GM12878 (cell line): Measurements from ENCODE around the gene DLX5. TPM values are rescaled to one million over a fixed set of nuclear protein-coding genes. Genes with fewer than 3 reads are reported as not detected.

Experiments used
- ATAC-seq: fragments of 200-7000 bp; cut with Tn5 transposase; 3 replicates; pipeline ENCODE4 v1.9.1; 2020; ENCODE audit warnings: mild to moderate bottlenecking, moderate library complexity
- BruUV-seq: library from RNA; stranded (reverse); fragments of 400-500 nt; replicated peaks from 2 replicates; lab custom pipeline; 2021; lab: Mats Ljungman, UMichigan
- CTCF ChIA-PET: fragments of 300-600 bp; sonication (Branson Sonifier 250); formaldehyde crosslinking; extraction: SDS; loops from one replicate; lab custom pipeline; 2021; ENCODE audit warnings: inconsistent platforms; lab: Yijun Ruan, JAX
- POLR2A ChIA-PET: fragments of 350-600 bp; formaldehyde crosslinking; extraction: SDS; loops from one replicate; lab custom pipeline; 2021; ENCODE audit warnings: inconsistent platforms; lab: Charles Lee
- RAD21 ChIA-PET: fragments of 300-600 bp; sonication (Branson Sonifier 250); formaldehyde crosslinking; loops from one replicate; lab custom pipeline; 2023; ENCODE audit warnings: antibody characterized with exemption; ENCODE audit not compliant: unreplicated experiment; lab: Charles Lee
- SMC1A ChIA-PET: fragments of 300-600 bp; sonication (Branson Sonifier 250); formaldehyde crosslinking; loops from one replicate; lab custom pipeline; 2023; ENCODE audit not compliant: unreplicated experiment, uncharacterized antibody; lab: Charles Lee
- DNase-seq: peaks from one replicate; pipeline ENCODE4 v3.0.0-alpha.2; 2011; ENCODE audit warnings: low read depth, low spot score
- FAIRE-seq: peaks from 3 replicates; lab custom pipeline; 2011; peaks lifted over from hg19 to GRCh38; lab: Jason Lieb, UNC
- H2AFZ ChIP-seq: 2 replicates; pipeline ENCODE4 v1.6.0; 2011; ENCODE audit warnings: low read depth, low read length, control low read depth; ENCODE audit not compliant: control insufficient read depth
- H3K27ac ChIP-seq: 2 replicates; pipeline ENCODE4 v1.5.1; 2011; ENCODE audit warnings: control low read depth; ENCODE audit not compliant: control insufficient read depth, insufficient read depth
- H3K27me3 ChIP-seq, 2 experiments: replicated peaks in 1 of 2; 2 replicates each; pipeline versions ENCODE4 v1.6.0 to v1.6.1; 2011; ENCODE audit warnings: low read length in 1 of 2; ENCODE audit not compliant: control insufficient read depth in 2 of 2, insufficient read depth in 2 of 2
- H3K36me3 ChIP-seq, 2 experiments: 2 replicates each; pipeline ENCODE4 v1.5.1; 2011; ENCODE audit warnings: low read length in 1 of 2; ENCODE audit not compliant: control insufficient read depth in 2 of 2, insufficient read depth in 2 of 2
- H3K4me1 ChIP-seq: 2 replicates; pipeline ENCODE4 v1.6.1; 2011; ENCODE audit warnings: mild to moderate bottlenecking, low read length, moderate library complexity, mixed read lengths; ENCODE audit not compliant: control insufficient read depth, insufficient read depth
- H3K4me2 ChIP-seq: 2 replicates; pipeline ENCODE4 v1.6.0; 2011; ENCODE audit warnings: control low read depth; ENCODE audit not compliant: control insufficient read depth, insufficient read depth
- H3K4me3 ChIP-seq: fragments of 200-600 bp; sonication (generic); 2 replicates; pipeline ENCODE4 v1.5.1; 2016
- H3K79me2 ChIP-seq: 2 replicates; pipeline ENCODE4 v1.6.0; 2011; ENCODE audit warnings: low read length; ENCODE audit not compliant: control insufficient read depth, insufficient read depth
- H3K9ac ChIP-seq: 2 replicates; pipeline ENCODE4 v1.8.0; 2011; ENCODE audit warnings: low read length, control low read depth, mixed read lengths; ENCODE audit not compliant: control insufficient read depth, insufficient read depth
- H3K9me3 ChIP-seq: replicated peaks from 3 replicates; pipeline ENCODE4 v1.5.1; 2011; ENCODE audit warnings: mild to moderate bottlenecking, low read length; ENCODE audit not compliant: control insufficient read depth, insufficient read depth
- H4K20me1 ChIP-seq: 2 replicates; pipeline ENCODE4 v1.6.0; 2011; ENCODE audit not compliant: control insufficient read depth, insufficient read depth
- BCL11A ChIP-seq: IDR thresholded peaks from 2 replicates; pipeline ENCODE4 v1.6.1; 2011; ENCODE audit warnings: low read depth, low read length
- CBX3 ChIP-seq: fragments of 200-600 bp; sonication (generic); IDR thresholded peaks from 2 replicates; pipeline ENCODE4 v1.6.1; 2016; ENCODE audit warnings: low read depth, borderline replicate concordance
- CHD1 ChIP-seq: IDR thresholded peaks from 2 replicates; pipeline ENCODE4 v1.6.1; 2012; ENCODE audit warnings: low read depth, low read length, improper control_type of control experiment
- EED ChIP-seq: sonication (generic); IDR thresholded peaks from 2 replicates; pipeline ENCODE4 v1.6.1; 2016; ENCODE audit warnings: antibody characterized with exemption, low read depth
- HDAC6 ChIP-seq: fragments of 200-600 bp; sonication (generic); IDR thresholded peaks from one replicate; pipeline ENCODE4 v1.8.0; 2017; ENCODE audit warnings: antibody characterized with exemption; ENCODE audit not compliant: unreplicated experiment
- IKZF1 ChIP-seq: fragments of 450-650 bp; conservative IDR thresholded peaks from 2 replicates; pipeline ENCODE4 v1.6.1; 2017; ENCODE audit warnings: antibody characterized with exemption, mild to moderate bottlenecking
- KDM1A ChIP-seq: fragments of 200-600 bp; sonication (generic); IDR thresholded peaks from 2 replicates; pipeline ENCODE4 v1.6.1; 2016; ENCODE audit warnings: borderline replicate concordance
- MYC ChIP-seq: IDR thresholded peaks from 2 replicates; pipeline ENCODE4 v1.6.1; 2011; ENCODE audit warnings: mild to moderate bottlenecking, low read length, moderate library complexity, inconsistent platforms; ENCODE audit not compliant: insufficient read depth, insufficient replicate concordance, insufficient read length, severe bottlenecking
- NFYB ChIP-seq: IDR thresholded peaks from 2 replicates; pipeline ENCODE4 v1.6.1; 2011; ENCODE audit warnings: low read depth, mild to moderate bottlenecking, low read length, improper control_type of control experiment, moderate library complexity; ENCODE audit not compliant: insufficient read depth
- POLR2AphosphoS5 ChIP-seq: IDR thresholded peaks from 2 replicates; pipeline ENCODE4 v1.6.1; 2011; ENCODE audit warnings: mild to moderate bottlenecking, low read length, inconsistent platforms
- SMAD5 ChIP-seq: IDR thresholded peaks from 2 replicates; pipeline ENCODE4 v1.6.1; 2016; ENCODE audit warnings: antibody characterized with exemption, low read depth
- YBX1 ChIP-seq: fragments of 450-650 bp; IDR thresholded peaks from 2 replicates; pipeline ENCODE4 v1.6.1; 2016; ENCODE audit warnings: antibody characterized with exemption
- ZNF24 ChIP-seq: fragments of 450-650 bp; IDR thresholded peaks from 2 replicates; pipeline ENCODE4 v1.6.1; 2017; ENCODE audit warnings: antibody characterized with exemption, mild to moderate bottlenecking
- WGBS: methylation state at CpG from one replicate; pipeline ENCODE4 v1.1.6; 2016; ENCODE audit warnings: low lambda C conversion rate; ENCODE audit not compliant: insufficient replicate concordance, insufficient coverage; ENCODE audit errors: missing lambda C conversion rate; 5-methylcytosine and 5-hydroxymethylcytosine counted together
- in situ Hi-C: fragments of 300-500 bp; cut with MboI; formaldehyde crosslinking; loops from 9 replicates; pipeline ENCODE4 v1.14.3; 2018; ENCODE audit warnings: mixed read lengths
- intact Hi-C: fragments of 100-400 bp; cut with micrococcal nuclease; formaldehyde crosslinking; loops from one replicate; pipeline ENCODE4 v1.14.2; 2022; ENCODE audit not compliant: unreplicated experiment
- polyA plus RNA-seq, 11 experiments: library from polyadenylated mRNA; depleted of rRNA in 4 of 11; unstranded in 6 of 11; stranded (reverse) in 5 of 11; fragments of >200 nt; fragmentation: Nextera tagmentation in 4 of 11; fragmentation: Illumina TruSeq in 1 of 11; extraction: Ambion mirVana in 4 of 11; extraction: Trizol in 1 of 11; gene quantifications; 1 replicate in 1 of 11; 2 replicates in 10 of 11; pipeline versions ENCODE4 v1.2.1 to v1.2.3, GENCODE V29; 2011 to 2016; ENCODE audit warnings: inconsistent platforms in 2 of 11, missing spikeins in 2 of 11, low read depth in 1 of 11
- total RNA-seq, 4 experiments: library from RNA; depleted of rRNA in 3 of 4; stranded (reverse); fragments of >200 nt in 3 of 4; fragmentation: Illumina TruSeq in 1 of 4; extraction: Trizol in 1 of 4; gene quantifications; 2 replicates each; pipeline versions ENCODE4 v1.2.1 to v1.2.3, GENCODE V29; 2013 to 2021
- TF ChIP-seq, protein P1 (sequence below): IDR thresholded peaks from 2 replicates; pipeline ENCODE4 v1.6.1; 2012; ENCODE audit warnings: low read depth, low read length, improper control_type of control experiment
- TF ChIP-seq, protein P2 (sequence below): IDR thresholded peaks from 2 replicates; pipeline ENCODE4 v1.6.1; 2012; ENCODE audit warnings: low read length, inconsistent platforms
- TF ChIP-seq, protein P3 (sequence below): fragments of 450-650 bp; IDR thresholded peaks from 2 replicates; pipeline ENCODE4 v1.6.1; 2016; ENCODE audit warnings: mild to moderate bottlenecking
- TF ChIP-seq, protein P4 (sequence below): IDR thresholded peaks from 2 replicates; pipeline ENCODE4 v1.6.1; 2011; ENCODE audit warnings: borderline replicate concordance, low read depth, mild to moderate bottlenecking, moderate library complexity, mixed read lengths, low read length; ENCODE audit not compliant: insufficient read depth; ENCODE audit errors: extremely low read length

The DLX5 gene
- total and polyA plus RNA-seq, 10 of the 15 experiments (the other 5 are each of a cell fraction or from before 2014, with no cell fraction given) = not detected

DNA sequence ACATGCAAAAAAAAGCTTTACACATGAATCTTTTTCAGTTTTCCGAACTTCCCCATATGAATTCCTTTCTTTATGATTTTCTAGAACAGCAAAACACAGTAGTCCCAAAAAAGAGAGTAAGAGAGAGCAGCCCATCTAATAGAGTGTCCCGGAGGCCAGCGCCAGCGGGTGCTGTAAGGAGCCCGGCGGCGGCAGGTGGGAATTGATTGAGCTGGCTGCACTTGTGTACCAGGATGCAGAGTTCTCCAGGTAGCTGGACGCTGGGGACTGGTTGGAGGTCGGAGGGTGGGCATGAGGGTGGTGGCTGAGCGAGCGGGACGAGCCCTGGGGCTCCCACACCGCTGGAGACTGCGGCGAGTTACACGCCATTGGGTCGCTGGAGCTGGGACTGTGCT is 4.0 kb downstream of the DLX5 start (continued):
- TF ChIP-seq, protein P1, sequence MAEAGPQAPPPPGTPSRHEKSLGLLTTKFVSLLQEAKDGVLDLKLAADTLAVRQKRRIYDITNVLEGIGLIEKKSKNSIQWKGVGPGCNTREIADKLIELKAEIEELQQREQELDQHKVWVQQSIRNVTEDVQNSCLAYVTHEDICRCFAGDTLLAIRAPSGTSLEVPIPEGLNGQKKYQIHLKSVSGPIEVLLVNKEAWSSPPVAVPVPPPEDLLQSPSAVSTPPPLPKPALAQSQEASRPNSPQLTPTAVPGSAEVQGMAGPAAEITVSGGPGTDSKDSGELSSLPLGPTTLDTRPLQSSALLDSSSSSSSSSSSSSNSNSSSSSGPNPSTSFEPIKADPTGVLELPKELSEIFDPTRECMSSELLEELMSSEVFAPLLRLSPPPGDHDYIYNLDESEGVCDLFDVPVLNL = no peak
- TF ChIP-seq CHD1 = no peak

DNA sequence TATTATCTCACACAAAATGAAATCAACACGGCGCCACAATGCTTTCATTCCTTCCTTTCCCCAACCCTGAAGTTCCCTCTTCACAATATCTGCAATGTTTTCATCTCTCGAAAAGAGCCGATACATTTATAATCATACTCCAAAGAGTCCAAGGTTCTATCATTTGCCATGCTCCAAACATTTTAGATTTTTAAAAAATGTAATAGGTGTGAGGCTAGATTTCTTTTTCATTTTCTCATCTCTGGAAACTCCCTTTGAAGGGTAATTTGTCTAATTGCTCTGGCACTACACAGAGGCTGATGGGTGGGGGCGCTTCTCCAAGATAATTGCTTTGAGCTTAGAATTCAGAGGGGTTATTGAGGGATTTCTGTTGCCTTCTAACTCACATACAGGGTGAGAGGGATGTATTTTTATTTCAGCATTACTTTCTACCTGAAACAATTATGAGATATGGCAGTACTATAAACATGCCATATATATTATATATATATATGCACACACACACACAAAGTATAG is 4.9 kb downstream of the DLX5 start:
- ChIA-PET POLR2A (no interaction called here), CTCF (no interaction called here), RAD21 (interaction anchor here (1.1 kb wide), 1 partner anchor 8 kb away, joined by 3 read pairs; no protein-coding TSS in a partner anchor), SMC1A (interaction anchor here (0.8 kb wide), 1 partner anchor 88 kb away, joined by 3 read pairs; no protein-coding TSS in a partner anchor)
- Histone ChIP-seq H3K9me3 (no peaks in the 10 kb centered on the region; the same call in 2 of the 3 replicates), H3K36me3 (no peaks in the 10 kb centered on the region), H3K4me2 (no peak overlapping the region), H3K27me3 (peaks cover 28 to 36% of the 10 kb centered on the region in 2 experiments), H3K4me1 (no peaks in the 10 kb centered on the region), H2AFZ (no peak overlapping the region), H3K79me2 (no peaks in the 10 kb centered on the region), H3K27ac (no peak overlapping the region), H3K9ac (no peak overlapping the region), H4K20me1 (no peaks in the 10 kb centered on the region), H3K4me3 (no peak overlapping the region)
- BruUV-seq = no TSS peak
- TF ChIP-seq IKZF1 = no peak
- no peak for TF ChIP-seq BCL11A
- no peak for TF ChIP-seq POLR2AphosphoS5
- TF ChIP-seq, protein P2, sequence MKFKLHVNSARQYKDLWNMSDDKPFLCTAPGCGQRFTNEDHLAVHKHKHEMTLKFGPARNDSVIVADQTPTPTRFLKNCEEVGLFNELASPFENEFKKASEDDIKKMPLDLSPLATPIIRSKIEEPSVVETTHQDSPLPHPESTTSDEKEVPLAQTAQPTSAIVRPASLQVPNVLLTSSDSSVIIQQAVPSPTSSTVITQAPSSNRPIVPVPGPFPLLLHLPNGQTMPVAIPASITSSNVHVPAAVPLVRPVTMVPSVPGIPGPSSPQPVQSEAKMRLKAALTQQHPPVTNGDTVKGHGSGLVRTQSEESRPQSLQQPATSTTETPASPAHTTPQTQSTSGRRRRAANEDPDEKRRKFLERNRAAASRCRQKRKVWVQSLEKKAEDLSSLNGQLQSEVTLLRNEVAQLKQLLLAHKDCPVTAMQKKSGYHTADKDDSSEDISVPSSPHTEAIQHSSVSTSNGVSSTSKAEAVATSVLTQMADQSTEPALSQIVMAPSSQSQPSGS = no peak
- no peak for TF ChIP-seq EED
- no peak for TF ChIP-seq ZNF24
- no peak for TF ChIP-seq CBX3
- TF ChIP-seq SMAD5 = no peak
- TF ChIP-seq, protein P3, sequence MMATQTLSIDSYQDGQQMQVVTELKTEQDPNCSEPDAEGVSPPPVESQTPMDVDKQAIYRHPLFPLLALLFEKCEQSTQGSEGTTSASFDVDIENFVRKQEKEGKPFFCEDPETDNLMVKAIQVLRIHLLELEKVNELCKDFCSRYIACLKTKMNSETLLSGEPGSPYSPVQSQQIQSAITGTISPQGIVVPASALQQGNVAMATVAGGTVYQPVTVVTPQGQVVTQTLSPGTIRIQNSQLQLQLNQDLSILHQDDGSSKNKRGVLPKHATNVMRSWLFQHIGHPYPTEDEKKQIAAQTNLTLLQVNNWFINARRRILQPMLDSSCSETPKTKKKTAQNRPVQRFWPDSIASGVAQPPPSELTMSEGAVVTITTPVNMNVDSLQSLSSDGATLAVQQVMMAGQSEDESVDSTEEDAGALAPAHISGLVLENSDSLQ = no peak
- TF ChIP-seq NFYB = no peak
- no peak for TF ChIP-seq KDM1A
- no peak for TF ChIP-seq MYC
- TF ChIP-seq, protein P4, sequence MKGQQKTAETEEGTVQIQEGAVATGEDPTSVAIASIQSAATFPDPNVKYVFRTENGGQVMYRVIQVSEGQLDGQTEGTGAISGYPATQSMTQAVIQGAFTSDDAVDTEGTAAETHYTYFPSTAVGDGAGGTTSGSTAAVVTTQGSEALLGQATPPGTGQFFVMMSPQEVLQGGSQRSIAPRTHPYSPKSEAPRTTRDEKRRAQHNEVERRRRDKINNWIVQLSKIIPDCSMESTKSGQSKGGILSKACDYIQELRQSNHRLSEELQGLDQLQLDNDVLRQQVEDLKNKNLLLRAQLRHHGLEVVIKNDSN = no peak
- no peak for TF ChIP-seq YBX1
- no peak for TF ChIP-seq HDAC6
- ATAC-seq (no peak), DNase-seq (no peak), FAIRE-seq (no peak)
- in situ Hi-C loops = loop anchor here (10.0 kb wide), 1 partner anchor 605 kb away; no protein-coding TSS in a partner anchor
- 35% methylated on average over 5 of the region's 5 CpGs for WGBS
- intact Hi-C loops = no loop called here
